Testis (tissue), 3 donors: ENCODE measurements around the gene ID3. TPM values are rescaled to one million over a fixed set of nuclear protein-coding genes. Genes with fewer than 3 reads are reported as not detected.

ENCODE experiments used
- DNase-seq: peaks from one replicate; pipeline ENCODE4 v3.0.0-alpha.2; 2019
- H3K27ac ChIP-seq, 2 donors: fragments of 200-600 bp; sonication (generic); one replicate each; pipeline ENCODE4 v1.5.1; 2019
- H3K27me3 ChIP-seq: fragments of 200-600 bp; sonication (generic); one replicate; pipeline ENCODE4 v1.5.1; 2019
- H3K36me3 ChIP-seq: fragments of 200-600 bp; sonication (generic); one replicate; pipeline ENCODE4 v1.5.1; 2017; ENCODE audit warnings: low read depth; ENCODE audit errors: missing control alignments
- H3K4me1 ChIP-seq: fragments of 200-600 bp; sonication (generic); one replicate; pipeline ENCODE4 v1.5.1; 2019
- H3K4me3 ChIP-seq, 2 donors: fragments of 200-600 bp; sonication (generic); one replicate each; pipeline ENCODE4 v1.5.1; 2017 to 2019
- H3K9me3 ChIP-seq: fragments of 200-600 bp; sonication (generic); one replicate; pipeline ENCODE4 v1.5.1; 2017
- POLR2A ChIP-seq: fragments of 450-650 bp; IDR thresholded peaks from one replicate; pipeline ENCODE4 v1.6.1; 2017; ENCODE audit warnings: antibody characterized with exemption, mild to moderate bottlenecking, moderate library complexity
- WGBS, 2 donors: methylation state at CpG; one replicate each; pipeline ENCODE4 v1.1.5; 2018; 5-methylcytosine and 5-hydroxymethylcytosine counted together
- intact Hi-C: fragments of 100-400 bp; cut with DNase I; formaldehyde crosslinking; loops from one replicate; pipeline ENCODE4 v1.15.1; 2023; ENCODE audit warnings: low total_unique reads
- polyA plus RNA-seq: library from polyadenylated mRNA; stranded (reverse); fragments of 350-450 nt; fragmentation: Illumina TruSeq; extraction: RNeasy Lipid Tissue Mini Kit (QIAGEN cat#74804); gene quantifications from one replicate; pipeline ENCODE4 v1.2.3, GENCODE V29; 2014; ENCODE audit warnings: low read depth, low replicate concordance; ENCODE audit not compliant: insufficient read depth
- total RNA-seq, 2 donors: library from RNA; depleted of rRNA; stranded (reverse); fragments of >200 nt; gene quantifications; one replicate each; pipeline ENCODE4 v1.2.3, GENCODE V29; 2016
- TF ChIP-seq, protein P1 (sequence below), 3 experiments: fragments of 450-650 bp in 2 of 3; fragments of 200-600 bp in 1 of 3; sonication (generic) in 1 of 3; IDR thresholded peaks; one replicate each; pipeline ENCODE4 v1.5.1; 2016 to 2019; ENCODE audit warnings: antibody characterized with exemption in 3 of 3, mild to moderate bottlenecking in 2 of 3, moderate library complexity in 1 of 3

ID3 gene
- total and polyA plus RNA-seq, 3 donors from 2014 or later = 24.5 to 34.5 (median 27.2) TPM

DNA sequence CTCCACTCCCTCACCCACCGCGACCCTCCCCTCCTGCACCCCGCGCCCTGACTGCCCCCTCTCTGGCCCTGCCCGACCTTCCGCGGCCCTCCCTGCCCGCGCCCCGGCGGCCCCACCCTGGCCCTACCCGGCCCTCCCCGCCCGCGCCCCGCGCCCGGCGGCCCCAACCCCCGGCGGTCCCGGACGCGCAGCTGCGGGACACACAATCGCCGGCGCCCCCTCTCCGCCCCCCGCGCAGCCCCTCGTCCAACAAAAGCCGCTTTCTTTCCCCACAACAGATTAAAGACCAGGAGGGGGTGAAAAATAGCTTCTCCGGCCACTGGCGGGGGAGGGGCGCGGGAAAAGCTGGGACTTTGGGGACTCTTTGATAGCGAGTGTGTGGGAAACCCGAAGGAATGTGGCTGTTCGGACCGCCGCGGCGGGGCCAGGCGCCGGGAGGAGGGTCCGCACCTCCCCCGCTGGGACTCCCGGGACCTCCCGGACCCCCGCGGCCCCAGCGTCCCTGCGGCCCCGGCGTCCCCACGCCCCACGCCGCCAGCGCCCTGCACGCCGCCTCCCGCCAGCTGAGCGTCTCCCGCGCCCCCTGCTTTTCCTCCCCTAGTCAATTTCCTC, 8.8 kb upstream of the ID3 start:
- Histone ChIP-seq H3K36me3 (no peaks in the 10 kb centered on the region), H3K27me3 (no peaks in the 10 kb centered on the region), H3K9me3 (no peaks in the 10 kb centered on the region), H3K27ac (peak overlapping the region in 1 of 2 donors; percentile 74), H3K4me3 (peak overlapping the region; percentile 53 to 55), H3K4me1 (peaks cover 15% of the 10 kb centered on the region)
- DNase-seq = no peak
- TF ChIP-seq, protein P1, sequence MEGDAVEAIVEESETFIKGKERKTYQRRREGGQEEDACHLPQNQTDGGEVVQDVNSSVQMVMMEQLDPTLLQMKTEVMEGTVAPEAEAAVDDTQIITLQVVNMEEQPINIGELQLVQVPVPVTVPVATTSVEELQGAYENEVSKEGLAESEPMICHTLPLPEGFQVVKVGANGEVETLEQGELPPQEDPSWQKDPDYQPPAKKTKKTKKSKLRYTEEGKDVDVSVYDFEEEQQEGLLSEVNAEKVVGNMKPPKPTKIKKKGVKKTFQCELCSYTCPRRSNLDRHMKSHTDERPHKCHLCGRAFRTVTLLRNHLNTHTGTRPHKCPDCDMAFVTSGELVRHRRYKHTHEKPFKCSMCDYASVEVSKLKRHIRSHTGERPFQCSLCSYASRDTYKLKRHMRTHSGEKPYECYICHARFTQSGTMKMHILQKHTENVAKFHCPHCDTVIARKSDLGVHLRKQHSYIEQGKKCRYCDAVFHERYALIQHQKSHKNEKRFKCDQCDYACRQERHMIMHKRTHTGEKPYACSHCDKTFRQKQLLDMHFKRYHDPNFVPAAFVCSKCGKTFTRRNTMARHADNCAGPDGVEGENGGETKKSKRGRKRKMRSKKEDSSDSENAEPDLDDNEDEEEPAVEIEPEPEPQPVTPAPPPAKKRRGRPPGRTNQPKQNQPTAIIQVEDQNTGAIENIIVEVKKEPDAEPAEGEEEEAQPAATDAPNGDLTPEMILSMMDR (IDR thresholded peaks at IDR 0.05) = no peak
- TF ChIP-seq POLR2A = no peak
- intact Hi-C loops = no loop called here
- 1% methylated on average over 45 to 63 of the region's 66 CpGs for WGBS, 2 donors

DNA sequence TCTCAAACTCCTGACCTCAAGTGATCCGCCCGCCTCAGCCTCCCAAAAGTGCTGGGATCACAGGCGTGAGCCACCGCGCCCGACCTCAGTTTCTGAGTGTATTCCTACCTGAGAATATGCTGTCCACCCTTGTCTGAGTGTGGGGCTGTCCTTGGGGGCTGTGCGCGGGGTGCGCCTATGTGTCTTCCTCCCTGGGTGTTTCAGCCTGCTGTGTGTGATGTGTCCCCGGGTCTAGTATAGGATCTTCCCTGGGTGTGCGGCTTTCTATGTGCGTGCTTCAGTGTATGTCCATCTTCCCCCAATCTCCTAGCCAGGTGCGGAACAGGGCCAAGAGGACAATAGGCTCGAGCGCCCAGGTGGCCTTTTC, 8.3 kb upstream of the ID3 start:
- no peaks in the 10 kb centered on the region for H3K36me3 ChIP-seq
- H3K9me3 ChIP-seq = no peaks in the 10 kb centered on the region
- no peak for DNase-seq
- intact Hi-C loops = no loop called here
- TF ChIP-seq POLR2A = no peak
- TF ChIP-seq, protein P1 (IDR thresholded peaks at IDR 0.05) = no peak
- peaks cover 18% of the 10 kb centered on the region for H3K4me1 ChIP-seq
- whole genome bisulfite sequencing, 2 donors = 46 to 67% methylated on average over 13 to 15 of the region's 15 CpGs
- H3K27ac ChIP-seq = peak overlapping the region in 1 of 2 donors; percentile 74
- H3K27me3 ChIP-seq = no peaks in the 10 kb centered on the region
- H3K4me3 ChIP-seq = peak overlapping the region; percentile 53 to 55

DNA sequence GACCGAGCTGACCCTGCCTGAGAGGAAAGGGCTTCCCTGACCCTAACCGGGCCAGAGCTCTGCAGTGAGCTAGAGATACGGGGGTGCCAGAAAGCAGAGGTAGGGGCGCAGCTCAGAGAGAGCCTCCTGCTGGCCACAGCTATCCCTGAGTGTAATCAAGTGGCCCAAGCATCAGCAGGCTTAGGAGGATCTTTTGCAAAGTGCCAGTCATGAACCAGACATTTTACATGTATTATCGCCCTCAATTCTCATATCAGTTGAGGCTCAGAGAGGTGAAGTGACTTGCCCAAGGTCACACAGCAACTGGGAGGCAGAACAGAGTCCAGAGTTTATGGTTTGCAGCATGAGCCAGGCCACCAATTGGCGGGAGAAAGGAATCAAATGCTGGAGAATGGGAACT, 7.0 kb upstream of the ID3 start:
- TF ChIP-seq POLR2A = no peak
- TF ChIP-seq, protein P1 (IDR thresholded peaks at IDR 0.05) = no peak
- DNase-seq = no peak
- WGBS, 2 donors = 78 to 92% methylated on average over 6 of the region's 6 CpGs
- Histone ChIP-seq H3K4me3 (no peak overlapping the region), H3K4me1 (peaks cover 28% of the 10 kb centered on the region), H3K36me3 (no peaks in the 10 kb centered on the region), H3K27ac (no peak overlapping the region), H3K27me3 (no peaks in the 10 kb centered on the region), H3K9me3 (no peaks in the 10 kb centered on the region)
- intact Hi-C loops = no loop called here

DNA sequence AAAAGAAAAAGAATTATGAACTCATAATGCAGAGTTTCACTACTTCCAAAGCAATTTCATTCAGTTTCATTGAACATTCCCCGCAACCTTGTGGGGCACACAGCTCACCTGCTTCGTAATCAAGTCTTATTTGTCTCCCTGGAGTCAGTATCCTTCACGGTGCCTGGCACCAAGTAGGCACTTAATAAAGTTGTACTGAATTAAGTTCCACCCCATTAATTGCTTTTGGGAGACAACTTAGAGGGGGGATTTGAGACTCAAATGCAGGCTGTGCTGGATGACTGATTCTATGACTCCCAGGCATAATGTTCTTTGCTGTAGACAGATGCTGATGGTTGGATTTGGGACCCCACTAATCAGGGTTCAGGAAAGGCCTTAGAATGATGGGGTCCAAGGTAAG, 6.5 kb upstream of the ID3 start:
- H3K27ac ChIP-seq = no peak overlapping the region
- DNase-seq = no peak
- WGBS, 2 donors = 85 to 94% methylated on average over 3 of the region's 3 CpGs
- peaks cover 33% of the 10 kb centered on the region for H3K4me1 ChIP-seq
- H3K4me3 ChIP-seq = no peak overlapping the region
- TF ChIP-seq POLR2A = no peak
- TF ChIP-seq, protein P1 (IDR thresholded peaks at IDR 0.05) = no peak
- H3K36me3 ChIP-seq = no peaks in the 10 kb centered on the region
- intact Hi-C loops = no loop called here
- H3K9me3 ChIP-seq = no peaks in the 10 kb centered on the region
- H3K27me3 ChIP-seq = no peaks in the 10 kb centered on the region

DNA sequence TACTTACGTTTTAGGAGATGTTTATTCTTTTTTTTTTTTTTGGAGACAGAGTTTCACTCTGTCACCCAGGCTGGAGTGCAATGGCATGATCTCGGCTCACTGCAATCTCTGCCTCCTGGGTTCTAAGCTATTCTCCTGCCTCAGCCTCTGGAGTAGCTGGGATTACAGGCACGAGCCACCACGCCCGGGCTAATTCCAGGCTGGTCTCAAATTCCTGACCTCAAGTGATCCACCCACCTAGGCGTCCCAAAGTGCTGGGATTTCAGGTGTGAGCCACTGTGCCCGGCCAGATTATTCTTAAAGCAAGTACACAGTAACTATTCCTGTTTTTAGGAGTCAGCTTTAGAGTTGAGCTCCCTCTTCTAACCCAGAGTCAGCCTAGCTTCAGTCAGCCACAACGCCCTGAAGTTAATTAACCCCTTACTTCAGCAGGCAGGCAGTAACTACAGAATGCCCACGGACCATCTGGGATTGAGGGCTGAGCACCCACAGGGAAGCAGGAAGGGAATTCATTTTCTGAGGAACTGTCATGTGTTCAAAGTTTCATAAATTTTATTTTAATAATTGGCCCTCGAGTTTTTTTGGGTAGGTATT, 5.3 kb upstream of the ID3 start:
- Histone ChIP-seq H3K4me1 (peaks cover 40% of the 10 kb centered on the region), H3K4me3 (no peak overlapping the region), H3K36me3 (no peaks in the 10 kb centered on the region), H3K27me3 (no peaks in the 10 kb centered on the region), H3K9me3 (no peaks in the 10 kb centered on the region), H3K27ac (no peak overlapping the region)
- WGBS, 2 donors = 75 to 79% methylated on average over 10 of the region's 10 CpGs
- intact Hi-C loops = no loop called here
- no peak for DNase-seq
- TF ChIP-seq, protein P1 (IDR thresholded peaks at IDR 0.05) = no peak
- TF ChIP-seq POLR2A = no peak
